SH-SY5Y (cell line): ENCODE measurements around the gene KLHL36.

Source experiments
- GATA2 ChIP-seq: IDR thresholded peaks from 2 replicates; pipeline ENCODE4 v1.6.1; 2011; ENCODE audit warnings: mild to moderate bottlenecking, low read depth, low read length
- GATA3 ChIP-seq: IDR thresholded peaks from 2 replicates; pipeline ENCODE4 v1.6.1; 2011; ENCODE audit warnings: low read depth, mild to moderate bottlenecking, low read length, moderate library complexity

- no peak for TF ChIP-seq GATA2
- no peak for TF ChIP-seq GATA3
Observed at GRCh38 chr16:84649511-84649861, 1.2 kb downstream of the KLHL36 start.
